ENCODE data around the gene TES. TPM values are rescaled to one million over a fixed set of nuclear protein-coding genes. Genes with fewer than 3 reads are reported as not detected.

The TES gene
- total and polyA plus RNA-seq, 9 of the 15 experiments (the other 6 are each of a cell fraction or from before 2014, with no cell fraction given) = 20.7 to 61.6 (median 53.8) TPM

DNA sequence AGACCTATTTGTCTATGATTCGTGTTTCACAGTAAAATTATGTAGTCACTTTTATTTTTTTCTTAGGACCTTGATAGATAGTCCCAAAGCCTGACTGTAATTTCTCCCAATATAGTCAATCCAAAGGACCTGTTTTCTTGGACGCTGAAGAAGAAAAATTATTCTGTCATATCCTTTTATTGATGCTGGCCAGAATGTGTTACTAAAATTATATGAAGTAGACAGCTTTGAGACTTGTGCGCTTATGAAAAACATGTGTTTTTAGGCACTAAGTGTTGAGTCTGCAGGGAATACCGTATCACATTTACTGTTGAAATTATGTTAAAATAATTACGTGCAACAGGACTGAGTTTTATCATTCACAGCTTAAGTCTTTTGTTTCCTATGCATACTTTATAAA, 17.9 kb downstream of the TES start (continued):
- TF ChIP-seq ZNF217 (CRISPR knock-in tag; IDR thresholded peaks at IDR 0.05) (no peak), ZNF224 (CRISPR knock-in tag; IDR thresholded peaks at IDR 0.05) (no peak), ZNF717 (CRISPR knock-in tag; IDR thresholded peaks at IDR 0.05) (no peak)
- TF ChIP-seq, protein P1, sequence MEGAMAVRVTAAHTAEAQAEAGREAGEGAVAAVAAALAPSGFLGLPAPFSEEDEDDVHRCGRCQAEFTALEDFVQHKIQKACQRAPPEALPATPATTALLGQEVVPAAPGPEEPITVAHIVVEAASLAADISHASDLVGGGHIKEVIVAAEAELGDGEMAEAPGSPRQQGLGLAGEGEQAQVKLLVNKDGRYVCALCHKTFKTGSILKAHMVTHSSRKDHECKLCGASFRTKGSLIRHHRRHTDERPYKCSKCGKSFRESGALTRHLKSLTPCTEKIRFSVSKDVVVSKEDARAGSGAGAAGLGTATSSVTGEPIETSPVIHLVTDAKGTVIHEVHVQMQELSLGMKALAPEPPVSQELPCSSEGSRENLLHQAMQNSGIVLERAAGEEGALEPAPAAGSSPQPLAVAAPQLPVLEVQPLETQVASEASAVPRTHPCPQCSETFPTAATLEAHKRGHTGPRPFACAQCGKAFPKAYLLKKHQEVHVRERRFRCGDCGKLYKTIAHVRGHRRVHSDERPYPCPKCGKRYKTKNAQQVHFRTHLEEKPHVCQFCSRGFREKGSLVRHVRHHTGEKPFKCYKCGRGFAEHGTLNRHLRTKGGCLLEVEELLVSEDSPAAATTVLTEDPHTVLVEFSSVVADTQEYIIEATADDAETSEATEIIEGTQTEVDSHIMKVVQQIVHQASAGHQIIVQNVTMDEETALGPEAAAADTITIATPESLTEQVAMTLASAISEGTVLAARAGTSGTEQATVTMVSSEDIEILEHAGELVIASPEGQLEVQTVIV (CRISPR knock-in tag; IDR thresholded peaks at IDR 0.05; ENCODE audit: borderline replicate concordance) = no peak
- TF ChIP-seq, protein P2, sequence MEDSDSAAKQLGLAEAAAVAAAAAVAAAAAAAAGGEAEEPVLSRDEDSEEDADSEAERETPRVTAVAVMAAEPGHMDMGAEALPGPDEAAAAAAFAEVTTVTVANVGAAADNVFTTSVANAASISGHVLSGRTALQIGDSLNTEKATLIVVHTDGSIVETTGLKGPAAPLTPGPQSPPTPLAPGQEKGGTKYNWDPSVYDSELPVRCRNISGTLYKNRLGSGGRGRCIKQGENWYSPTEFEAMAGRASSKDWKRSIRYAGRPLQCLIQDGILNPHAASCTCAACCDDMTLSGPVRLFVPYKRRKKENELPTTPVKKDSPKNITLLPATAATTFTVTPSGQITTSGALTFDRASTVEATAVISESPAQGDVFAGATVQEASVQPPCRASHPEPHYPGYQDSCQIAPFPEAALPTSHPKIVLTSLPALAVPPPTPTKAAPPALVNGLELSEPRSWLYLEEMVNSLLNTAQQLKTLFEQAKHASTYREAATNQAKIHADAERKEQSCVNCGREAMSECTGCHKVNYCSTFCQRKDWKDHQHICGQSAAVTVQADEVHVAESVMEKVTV (CRISPR knock-in tag; IDR thresholded peaks at IDR 0.05) = no peak

DNA sequence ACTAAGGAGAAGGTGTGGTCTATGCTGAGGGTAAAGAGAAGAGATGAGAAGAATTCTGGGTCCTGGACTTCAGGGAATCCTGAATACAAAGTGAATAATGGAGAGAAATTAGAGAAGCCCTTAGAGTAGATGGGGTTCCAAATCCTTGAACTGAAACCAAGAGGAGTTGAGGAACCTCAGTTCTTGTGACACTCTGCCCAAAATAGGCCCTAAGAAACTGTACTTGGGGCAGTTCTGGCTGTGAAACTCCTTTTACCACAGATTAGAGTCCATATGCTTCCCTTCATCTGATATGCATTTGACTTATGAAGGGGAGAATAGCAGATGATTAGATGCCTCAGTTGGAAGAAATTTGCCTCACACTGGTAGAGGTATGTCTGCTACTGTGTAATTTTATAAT, 19.0 kb downstream of the TES start:
- Histone ChIP-seq H3K36me3 (ENCODE audit: control insufficient read depth, insufficient read depth, low read length) (no peaks in the 10 kb centered on the region), H3K9me3 (replicated peaks; ENCODE audit: control insufficient read depth, insufficient read depth, low read depth, low read length) (no peaks in the 10 kb centered on the region), H3K4me3 (no peak overlapping the region), H3K27me3 (ENCODE audit: control insufficient read depth in 2 of 2, insufficient read depth in 2 of 2, low read length in 2 of 2) (no peaks in the 10 kb centered on the region), H2AFZ (ENCODE audit: low read depth, low read length) (no peak overlapping the region), H3K27ac (ENCODE audit: extremely low read depth, low read depth, low read length) (no peak overlapping the region), H3K79me2 (ENCODE audit: control insufficient read depth, insufficient read depth, low read length) (peaks cover 48% of the 10 kb centered on the region), H3K9ac (ENCODE audit: insufficient read depth in 1 of 2, low read depth in 2 of 2, low read length in 2 of 2) (no peak overlapping the region), H3K4me2 (ENCODE audit: insufficient read depth, low read length) (no peak overlapping the region), H3K4me1 (replicated peaks in 1 of 2; ENCODE audit: control insufficient read depth in 2 of 2, insufficient read depth in 2 of 2, low read length in 2 of 2) (peaks cover 3 to 33% of the 10 kb centered on the region in 2 experiments; a peak in 4 of 5 replicates), H4K20me1 (replicated peaks; ENCODE audit: control insufficient read depth, insufficient read depth, low read length) (peaks cover 13% of the 10 kb centered on the region), H3K9me1 (ENCODE audit: control insufficient read depth, insufficient read depth, low read length) (no peaks in the 10 kb centered on the region)
- POLR2A ChIA-PET = interaction anchor here (0.9 to 1.7 kb wide), 3 partner anchors 12 to 19 kb away, joined by 3 to 11 read pairs (median 3); partner anchors contain the start of gene TES
- in situ Hi-C loops (cut with MboI) (no loop called here), intact Hi-C loops (cut with micrococcal nuclease) (no loop called here)
- ATAC-seq (no peak), FAIRE-seq (no peak), DNase-seq (ENCODE audit: extremely low read depth in 1 of 4, low spot score in 3 of 4) (no peak)
- CTCF ChIA-PET (ENCODE audit: low intra/inter-chr PET ratio) = no interaction called here
- BruUV-seq (replicated peaks) = no TSS peak
- TF ChIP-seq MEIS2 (IDR thresholded peaks at IDR 0.05; ENCODE audit: partially characterized antibody) (peak; percentile 3), ILF3 (IDR thresholded peaks at IDR 0.05; ENCODE audit: borderline replicate concordance) (no peak), NBN (IDR thresholded peaks at IDR 0.05; ENCODE audit: low read depth) (no peak), TAF9B (IDR thresholded peaks at IDR 0.05; ENCODE audit: partially characterized antibody) (no peak)

All from K562 (cell line).